GM21515 (cell line): Measurements from ENCODE around the gene GREB1L.

Experiments
- ATAC-seq: cut with Tn5 transposase; IDR thresholded peaks from one replicate; pipeline ENCODE4 v1.9.1; 2021; ENCODE audit not compliant: unreplicated experiment

The GREB1L gene

DNA sequence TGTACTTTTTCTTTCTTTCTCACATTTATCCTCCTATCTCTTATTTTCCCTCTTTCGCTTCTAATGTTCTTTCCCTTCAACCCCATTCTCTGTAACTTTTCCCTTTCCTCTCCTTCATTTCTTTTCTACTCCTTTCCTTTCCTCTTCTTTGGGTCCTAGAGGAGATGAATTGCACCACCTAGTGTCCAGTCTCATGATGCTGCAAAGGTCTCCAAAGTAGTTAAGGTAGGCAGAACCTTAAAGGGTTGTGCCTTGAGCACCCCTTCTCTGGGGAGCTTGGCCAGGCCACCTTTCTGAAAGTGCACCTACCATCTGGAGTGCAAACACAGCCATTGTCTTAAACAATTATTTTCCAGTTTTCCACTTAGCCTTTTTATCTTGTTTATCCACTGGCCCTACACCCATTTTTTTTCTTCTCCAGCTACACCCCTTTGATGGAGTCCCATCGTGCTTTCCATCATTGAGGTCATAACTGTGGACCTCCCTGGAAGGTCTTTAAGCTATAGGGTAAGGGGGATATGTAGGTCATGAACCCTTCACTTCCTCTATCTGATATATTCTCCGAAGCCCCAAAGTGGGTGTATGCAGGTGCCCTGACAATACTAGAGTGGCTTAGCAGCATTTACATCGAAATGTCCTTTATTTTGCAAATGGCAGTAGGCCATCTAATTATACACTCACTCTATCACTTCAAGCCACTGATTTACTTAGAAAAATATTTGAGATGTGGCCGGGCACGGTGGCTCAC, 202.6 kb downstream of the GREB1L start:
- ATAC-seq: no peak

DNA sequence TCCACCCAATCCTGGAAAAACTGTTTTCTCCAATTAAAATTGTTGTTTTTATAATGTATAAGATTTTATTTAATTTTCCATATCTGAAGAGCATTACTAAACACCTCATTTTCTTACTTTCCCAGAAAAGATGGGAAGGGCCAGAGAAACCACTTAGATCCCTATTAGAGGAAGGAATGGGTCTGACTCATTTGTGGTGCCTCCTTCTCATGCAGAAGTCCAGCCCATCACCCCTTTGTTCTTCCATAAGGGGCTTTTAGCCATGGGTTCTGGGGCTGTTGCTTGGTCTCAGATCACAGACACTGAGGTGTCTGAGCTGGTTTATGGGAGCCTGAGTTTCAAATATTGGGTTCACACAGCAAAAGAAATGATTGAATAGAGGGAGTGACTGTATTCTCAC, 206.3 kb downstream of the GREB1L start:
- no peak for ATAC-seq

DNA sequence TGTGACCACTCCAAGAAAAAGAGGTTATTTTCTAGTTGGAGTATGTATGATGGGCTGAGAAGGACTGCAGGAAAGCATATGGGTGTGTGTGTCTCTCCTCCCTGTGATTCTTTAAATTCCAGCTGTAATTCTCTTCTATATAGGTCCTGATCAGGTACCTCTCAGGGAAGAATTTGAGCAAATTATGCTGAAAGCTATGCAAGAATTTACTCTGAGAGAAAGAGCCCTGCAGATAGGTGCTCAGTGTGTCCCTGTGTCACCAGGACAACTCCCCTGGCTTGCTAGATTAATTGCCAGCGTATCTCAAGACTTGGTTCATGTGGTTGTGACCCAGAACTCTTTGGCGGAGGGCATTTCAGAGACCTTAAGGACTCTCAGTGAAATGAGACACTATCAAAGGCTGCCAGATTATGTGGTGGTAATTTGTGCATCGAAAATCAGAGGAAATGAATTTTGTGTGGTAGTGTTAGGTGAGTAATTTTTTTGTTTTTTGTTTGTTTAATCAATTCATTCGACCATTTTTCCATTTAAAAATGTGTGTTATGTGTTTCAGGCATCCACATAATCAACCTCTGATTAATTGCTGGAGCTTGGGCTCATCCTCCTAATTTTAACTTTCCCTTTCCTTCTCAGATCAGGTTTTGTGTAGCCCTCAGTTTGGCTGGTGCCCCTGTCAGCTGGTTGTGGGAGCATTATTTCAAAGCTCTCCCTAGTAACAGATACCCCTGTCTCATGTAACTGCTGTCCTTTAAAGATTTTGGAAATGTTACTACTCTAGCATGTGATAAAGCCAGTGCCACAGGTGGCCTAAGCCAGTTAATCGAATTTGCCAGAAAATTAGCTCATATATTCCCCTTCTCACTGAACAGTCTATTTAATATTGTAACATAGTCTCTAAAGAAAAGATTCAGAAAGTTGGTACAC, 207.6 kb downstream of the GREB1L start:
- no peak for ATAC-seq

DNA sequence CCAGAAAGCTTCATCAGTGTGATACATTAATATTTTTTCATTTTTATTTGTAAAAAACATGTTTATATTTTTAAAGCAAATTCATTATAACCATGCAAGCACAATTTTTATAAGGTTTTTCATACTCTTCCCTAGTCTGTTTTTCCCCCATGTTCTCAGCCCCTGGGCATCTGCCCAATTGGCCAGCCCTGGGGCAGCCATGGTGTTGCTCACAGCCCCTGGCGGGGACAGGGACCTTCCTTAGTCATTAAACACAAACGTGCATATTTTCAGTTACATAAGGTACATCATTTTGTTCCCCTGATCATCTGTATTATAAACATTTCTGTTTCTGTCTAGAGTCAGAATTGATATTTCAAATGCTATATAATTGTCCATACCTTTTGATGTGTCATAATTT, 208.5 kb downstream of the GREB1L start:
- no peak for ATAC-seq

DNA sequence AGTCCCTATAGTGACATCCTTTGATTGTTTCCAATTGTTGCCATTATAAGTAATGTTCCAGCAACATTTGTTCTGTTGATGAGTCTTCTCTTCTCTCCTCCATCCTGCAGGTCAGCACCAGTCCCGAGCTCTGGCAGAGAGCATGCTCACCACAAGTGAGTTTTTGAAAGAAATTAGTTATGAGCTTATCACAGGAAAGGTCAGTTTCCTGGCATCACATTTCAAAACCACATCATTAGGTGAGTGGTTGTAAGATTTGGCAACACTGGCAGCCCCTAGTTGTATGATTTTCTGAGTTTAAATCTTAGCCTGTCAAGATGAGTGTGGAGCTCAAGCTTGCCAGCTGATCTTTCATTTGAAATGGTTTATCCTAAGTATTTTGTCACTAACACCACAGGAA, 208.9 kb downstream of the GREB1L start:
- ATAC-seq: no peak

DNA sequence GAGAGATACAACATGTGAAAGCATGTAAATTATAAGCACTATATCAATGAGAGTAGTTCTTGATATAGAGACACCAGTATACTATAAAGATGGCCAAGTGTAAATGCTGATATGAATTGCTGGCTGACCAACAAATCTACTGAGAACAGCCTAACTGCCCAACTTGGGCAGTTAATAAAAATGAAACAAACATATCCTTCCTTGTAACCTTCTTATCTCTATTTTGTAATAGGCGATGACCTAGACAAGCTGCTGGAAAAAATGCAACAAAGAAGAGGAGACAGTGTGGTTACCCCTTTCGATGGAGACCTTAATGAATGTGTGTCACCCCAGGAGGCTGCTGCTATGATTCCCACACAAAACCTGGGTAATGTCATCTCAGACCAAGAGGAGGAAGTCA, 209.8 kb downstream of the GREB1L start:
- no peak for ATAC-seq

DNA sequence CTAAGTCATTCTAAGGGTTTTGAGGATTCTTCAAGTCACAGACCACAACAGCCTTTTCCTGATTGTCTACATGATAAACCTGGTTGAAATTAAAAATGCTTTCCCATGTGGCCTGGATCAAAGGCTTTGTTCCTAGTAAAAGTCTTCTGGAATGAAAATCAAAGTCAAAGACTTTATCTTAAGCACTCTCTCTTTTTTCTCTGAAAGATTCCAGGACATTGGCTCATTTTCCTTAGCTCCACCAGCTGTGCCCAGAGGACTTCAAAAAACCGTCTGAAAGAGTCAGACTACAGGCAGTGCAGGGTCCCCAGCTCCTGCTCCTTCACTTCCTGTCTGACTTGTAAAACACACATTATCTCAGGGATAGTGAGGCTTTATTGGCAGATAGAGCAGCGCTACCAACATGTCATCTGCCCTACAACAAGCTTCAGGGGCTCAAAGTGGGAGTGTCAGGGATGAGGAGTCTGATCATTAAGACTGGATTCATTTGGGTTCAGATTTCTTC, 210.3 kb downstream of the GREB1L start:
- ATAC-seq: no peak

DNA sequence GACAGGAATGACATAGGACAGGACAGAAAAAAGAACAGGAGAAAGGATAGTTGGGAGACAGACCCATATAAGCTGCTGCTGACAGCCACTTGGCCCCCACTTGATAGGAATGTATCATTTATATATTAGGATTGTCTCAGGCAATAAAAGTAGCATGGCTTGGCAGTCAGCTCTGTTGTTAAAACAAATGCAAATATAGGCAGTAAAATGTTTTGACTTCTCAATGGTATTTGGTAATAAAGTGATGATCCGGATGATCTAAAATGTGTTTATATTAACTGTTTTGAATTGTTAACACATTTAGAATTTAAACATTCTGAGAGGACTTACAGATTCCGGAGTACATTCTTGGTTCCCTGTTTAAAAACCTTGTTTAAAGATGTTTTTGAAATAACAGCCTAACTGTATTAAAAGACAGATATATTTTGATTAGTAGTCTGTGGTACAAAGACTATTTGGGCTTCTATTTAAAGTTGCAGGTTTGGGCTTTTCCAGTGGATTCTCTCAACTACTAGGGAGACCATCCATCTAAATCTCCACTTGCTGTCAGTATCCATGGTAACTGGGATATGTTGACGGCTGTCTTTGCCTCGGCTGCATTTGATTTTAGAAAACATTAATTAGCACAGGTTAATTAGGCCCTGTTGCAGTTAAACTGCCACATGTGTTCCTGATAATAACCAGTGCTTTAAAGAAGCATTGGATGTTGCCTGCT, 210.9 kb downstream of the GREB1L start:
- ATAC-seq: no peak

DNA sequence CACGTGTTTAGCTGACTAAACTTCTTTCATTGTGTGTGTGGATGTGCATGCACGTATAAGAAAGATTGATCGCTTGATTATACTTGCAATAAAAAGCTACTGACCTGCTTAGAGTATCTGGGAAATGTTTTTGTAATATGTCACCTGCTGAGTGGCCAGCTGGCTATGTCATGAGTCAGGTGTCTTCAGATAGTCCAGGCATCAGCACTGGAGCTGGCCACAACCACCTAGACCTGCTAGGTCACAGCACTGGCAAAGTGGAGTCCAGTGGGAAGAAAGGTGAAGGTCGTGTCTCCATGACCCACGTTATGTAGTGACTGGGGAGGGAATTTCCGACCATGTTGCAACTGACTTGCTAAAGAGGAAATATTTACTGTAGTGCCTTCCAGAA, 211.5 kb downstream of the GREB1L start:
- no peak for ATAC-seq

DNA sequence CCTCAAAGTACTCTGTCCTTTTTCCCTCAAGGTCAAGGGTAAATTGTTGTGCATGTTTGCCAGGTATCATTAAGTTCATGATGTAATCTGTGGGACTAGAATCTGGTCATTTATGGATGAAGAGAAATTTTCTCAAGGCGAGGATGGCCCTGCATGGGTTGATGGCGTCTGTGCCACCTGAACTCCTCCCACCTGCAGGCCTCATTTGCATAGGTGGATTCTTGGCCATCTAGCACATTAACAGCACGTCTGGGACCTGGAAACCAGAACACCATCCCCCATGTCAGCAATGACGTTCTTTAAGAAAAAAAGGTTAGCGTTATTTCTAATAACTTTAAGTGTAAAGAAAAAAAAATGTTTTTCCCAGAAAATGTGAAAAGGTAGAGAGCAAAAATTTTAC, 212.7 kb downstream of the GREB1L start:
- no peak for ATAC-seq

DNA sequence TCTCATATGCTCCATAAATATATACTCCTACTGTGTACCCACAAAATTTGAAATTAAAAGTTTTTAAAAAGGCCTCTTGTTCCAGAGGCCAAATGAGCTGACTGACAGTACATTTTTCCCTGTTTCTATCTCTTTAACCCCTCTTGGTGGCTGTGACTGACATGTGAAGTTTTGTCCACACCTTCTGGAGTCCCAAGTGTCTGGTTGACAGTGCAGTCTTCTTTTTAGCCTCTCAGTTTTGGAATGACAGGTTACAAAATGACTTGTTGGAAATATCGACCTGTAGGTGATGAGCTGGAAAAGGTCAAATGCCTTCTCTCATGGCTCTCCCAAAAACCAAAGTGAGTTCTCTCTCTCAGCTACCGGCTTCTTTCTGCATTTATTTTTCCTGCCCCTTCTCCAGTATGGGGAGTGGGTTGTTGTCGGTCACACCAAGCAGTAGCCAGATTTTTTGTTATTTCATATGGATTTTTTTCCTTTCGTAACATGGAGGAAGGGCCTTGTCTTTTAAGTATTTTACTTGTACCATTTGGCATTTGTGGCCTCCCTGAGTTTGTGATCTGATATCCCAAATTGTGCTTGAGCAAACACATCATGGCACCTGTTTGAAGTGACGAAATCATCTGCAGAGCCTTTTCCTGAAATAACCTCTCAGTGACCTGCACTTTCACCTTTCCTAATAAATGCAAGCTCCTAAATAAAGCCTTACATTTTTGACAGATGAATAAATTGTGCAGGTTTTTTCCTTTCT, 214.6 kb downstream of the GREB1L start:
- no peak for ATAC-seq

DNA sequence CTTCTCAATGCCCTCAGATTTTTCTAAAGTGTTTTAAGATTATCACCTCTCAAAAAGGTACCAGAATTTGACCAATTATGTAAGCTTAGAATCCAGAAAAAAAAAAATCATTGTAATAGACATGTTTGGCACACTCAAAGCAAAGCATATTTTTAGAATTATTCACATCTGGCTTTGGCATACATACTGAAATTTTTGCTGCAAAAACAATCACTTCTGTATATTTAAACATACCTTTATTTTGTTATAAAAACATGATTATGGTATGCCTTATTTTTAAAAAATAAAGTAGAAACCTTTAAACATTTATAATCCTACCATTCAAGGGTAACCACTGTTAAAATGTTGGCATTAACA, 215.1 kb downstream of the GREB1L start:
- no peak for ATAC-seq

DNA sequence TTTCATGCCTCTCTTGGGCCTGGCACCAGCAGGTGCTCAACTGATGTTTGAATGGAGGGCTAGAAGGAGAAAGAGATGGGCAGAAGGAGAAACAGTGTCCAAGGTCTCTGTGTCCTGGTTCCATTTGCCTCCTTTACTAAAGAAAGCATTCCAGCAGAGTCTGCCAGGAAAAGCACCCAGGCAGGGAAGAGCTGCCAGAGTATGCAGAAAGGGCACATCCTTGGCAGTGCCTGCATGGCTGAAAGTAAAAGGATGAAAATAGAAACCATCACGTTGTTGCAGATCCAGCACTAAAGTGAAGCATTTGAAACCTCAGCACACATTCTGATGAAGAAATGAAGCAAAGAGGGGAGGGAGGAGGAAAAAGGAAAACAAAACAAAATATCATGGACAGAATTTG, 216.3 kb downstream of the GREB1L start:
- no peak for ATAC-seq

DNA sequence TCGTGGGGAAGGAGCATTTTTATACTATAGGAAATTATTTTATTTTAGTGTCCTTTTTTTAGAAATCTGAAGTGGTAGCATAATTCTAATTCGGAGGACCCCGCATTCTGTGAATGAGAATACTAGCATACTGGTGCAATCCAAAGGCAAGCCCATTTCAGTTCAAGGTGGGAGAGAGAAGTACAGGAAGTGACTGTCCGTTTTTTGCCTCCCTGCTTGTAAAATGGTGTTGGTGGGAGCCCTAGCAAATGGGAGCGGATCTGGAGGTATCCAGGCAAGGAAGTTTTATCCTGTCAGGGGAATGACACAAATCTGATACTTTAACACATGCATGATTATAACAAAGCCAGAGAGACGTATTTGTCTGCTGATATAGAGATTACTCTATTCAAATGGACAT, 216.8 kb downstream of the GREB1L start:
- no peak for ATAC-seq

DNA sequence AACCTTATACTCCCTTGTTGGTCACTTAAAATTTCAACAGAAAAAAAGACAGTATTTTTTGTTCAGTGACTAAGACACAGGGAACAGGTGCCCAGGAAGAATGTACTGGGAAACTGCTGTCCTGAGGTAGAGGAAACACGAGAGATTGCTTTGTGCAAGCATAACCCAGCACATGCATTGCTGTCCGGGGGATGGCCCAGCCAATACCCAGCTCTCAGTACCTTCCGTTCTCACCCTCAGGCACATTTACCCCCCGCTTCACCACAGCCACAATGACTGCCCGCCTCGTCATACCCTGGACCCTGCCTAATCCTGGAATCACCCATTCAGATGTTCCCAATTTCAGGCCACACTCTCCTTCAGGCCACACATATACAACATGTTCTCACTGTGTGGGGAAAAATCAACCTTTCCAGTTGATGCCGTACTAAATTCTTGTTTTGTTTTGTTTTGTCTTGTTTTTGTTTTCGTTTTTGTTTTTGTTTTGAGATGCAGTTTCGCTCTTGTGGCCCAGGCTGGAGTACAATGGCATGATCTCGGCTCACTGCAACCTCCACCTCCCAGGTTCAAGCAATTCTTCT, 217.8 kb downstream of the GREB1L start:
- no peak for ATAC-seq

DNA sequence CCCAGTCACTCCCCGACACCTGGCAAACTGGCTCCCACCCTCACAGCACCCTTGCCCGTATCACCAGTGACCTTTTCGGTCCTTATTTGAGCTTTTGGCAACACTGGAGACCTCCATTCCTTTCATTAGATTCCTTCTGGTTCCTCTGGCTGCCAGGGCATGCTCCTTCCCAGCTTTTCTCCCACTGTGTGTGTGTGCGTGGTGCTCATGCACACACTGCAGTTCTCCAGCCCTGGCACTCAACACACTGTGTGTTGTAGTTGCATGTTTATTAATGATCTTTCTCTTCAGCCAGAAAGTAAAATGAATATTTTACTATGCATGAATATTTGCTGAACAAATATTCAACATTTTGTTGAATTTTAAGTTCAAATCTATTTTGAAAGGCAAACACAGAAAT, 219.4 kb downstream of the GREB1L start:
- ATAC-seq: no peak

DNA sequence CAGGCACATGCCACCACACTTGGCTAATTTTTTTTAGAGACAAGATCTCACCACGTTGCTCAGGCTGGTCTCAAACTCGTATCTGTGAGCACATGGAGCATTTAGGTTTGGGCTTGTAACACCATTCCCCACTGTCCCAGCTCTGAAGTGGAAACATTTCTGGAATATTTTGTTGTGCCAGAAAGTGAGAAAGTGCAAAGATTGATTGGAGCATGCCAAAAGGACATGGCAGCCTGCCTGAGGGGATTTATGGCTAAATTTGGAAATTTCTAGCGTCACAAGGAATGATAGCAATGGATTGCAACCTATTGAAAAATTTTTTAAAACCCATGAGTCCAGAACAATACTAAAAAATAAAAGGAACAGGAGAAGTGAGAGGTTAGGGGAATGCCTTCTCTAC, 221.7 kb downstream of the GREB1L start:
- no peak for ATAC-seq

DNA sequence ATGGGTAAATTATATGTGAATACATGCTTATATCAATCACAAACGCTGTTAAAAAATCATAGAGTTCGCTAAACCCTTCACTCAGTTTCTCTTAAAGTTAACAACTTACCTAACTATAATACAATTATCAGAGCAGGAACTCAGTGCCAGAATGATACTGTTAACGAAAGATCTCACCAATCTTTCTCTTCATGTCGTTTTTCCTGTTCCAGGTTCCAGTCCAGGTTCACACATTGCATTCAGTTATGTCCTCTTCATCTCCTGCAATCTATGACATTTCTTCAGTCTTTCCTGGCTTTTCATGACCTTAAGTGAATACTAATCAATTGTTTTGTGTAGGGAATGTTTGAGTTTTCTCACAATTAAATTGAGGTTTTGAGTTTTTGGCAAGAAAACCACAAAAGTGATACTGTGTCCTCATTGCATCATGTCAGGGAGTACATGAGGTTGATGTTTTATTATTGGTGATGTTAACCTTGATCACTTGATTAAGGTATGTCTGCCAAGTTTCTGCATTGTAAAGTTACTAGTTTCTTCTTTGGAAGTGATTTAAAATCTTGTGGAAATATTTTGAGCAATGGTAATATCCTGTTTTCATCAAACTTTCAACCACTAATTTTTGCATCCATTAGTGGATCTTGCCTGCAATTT, 226.6 kb downstream of the GREB1L start:
- no peak for ATAC-seq

DNA sequence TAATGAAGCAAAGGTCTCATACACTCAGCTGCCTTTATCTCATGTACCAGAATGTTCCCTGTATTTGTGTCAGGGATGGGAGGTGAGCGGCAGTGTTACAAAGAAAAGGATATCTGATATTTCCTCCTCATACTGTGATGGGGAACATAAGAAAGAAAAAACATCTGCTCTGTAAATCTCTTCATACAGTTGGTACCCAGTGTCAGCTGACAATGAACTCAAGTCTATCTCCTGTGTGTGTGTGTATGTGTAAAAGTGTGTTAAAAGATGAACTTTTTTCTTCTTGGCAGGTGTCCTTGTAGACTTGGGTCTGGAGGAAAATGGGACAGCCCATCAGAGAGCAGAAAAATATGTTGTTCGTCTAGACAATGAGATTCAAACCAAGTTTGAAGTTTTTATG, 230.7 kb downstream of the GREB1L start:
- no peak for ATAC-seq

DNA sequence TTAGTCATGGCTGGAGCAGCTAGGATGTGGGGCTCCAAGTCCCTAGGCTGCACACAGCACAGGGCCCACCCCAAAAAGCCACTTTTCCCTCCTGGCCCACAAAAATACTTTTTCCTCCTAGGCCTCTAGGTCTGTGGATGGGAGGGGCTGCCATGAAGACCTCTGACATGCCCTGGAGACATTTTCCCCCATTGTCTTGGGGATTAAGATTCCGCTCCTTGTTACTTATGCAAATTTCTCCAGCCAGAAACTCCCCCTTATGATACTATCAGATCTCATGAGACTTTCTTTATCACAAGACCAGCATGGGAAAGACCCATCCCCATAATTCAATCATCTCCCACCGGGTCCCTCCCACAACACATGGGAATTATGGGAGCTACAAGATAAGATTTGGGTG, 232.6 kb downstream of the GREB1L start:
- no peak for ATAC-seq
